HepG2 (cell line): Measurements from ENCODE around the gene KCNA1. TPM values are rescaled to one million over a fixed set of nuclear protein-coding genes. Genes with fewer than 3 reads are reported as not detected.

ENCODE experiments used
- ATAC-seq: fragments of 200-7000 bp; cut with Tn5 transposase; 3 replicates; pipeline ENCODE4 v1.9.1; 2020; ENCODE audit warnings: mild to moderate bottlenecking, moderate library complexity
- BruUV-seq: library from RNA; stranded (reverse); fragments of 400-500 nt; replicated peaks from 2 replicates; lab custom pipeline; 2021; lab: Mats Ljungman, UMichigan
- CTCF ChIA-PET: fragments of 300-600 bp; formaldehyde crosslinking; extraction: SDS; loops from one replicate; lab custom pipeline; 2021; ENCODE audit warnings: low total read pairs, inconsistent platforms, low intra/inter-chr PET ratio; lab: Yijun Ruan, JAX
- POLR2A ChIA-PET: fragments of 350-600 bp; sonication (Branson Sonifier 250); formaldehyde crosslinking; loops from one replicate; lab custom pipeline; 2020; ENCODE audit warnings: antibody characterized with exemption, inconsistent platforms; lab: Yijun Ruan, JAX
- DNase-seq: peaks from one replicate; pipeline ENCODE4 v3.0.0-alpha.2; 2015; ENCODE audit warnings: low spot score
- FAIRE-seq: peaks from 3 replicates; lab custom pipeline; 2011; peaks lifted over from hg19 to GRCh38; lab: Jason Lieb, UNC
- H2AFZ ChIP-seq: one replicate; pipeline ENCODE4 v1.6.1; 2011; ENCODE audit warnings: low read length, inconsistent platforms
- H3K27ac ChIP-seq: fragments of 300-600 bp; 3 replicates; pipeline ENCODE4 v1.8.0; 2011; ENCODE audit warnings: mixed run types, mild to moderate bottlenecking, mixed read lengths, low read length, inconsistent platforms; ENCODE audit not compliant: insufficient read depth; ENCODE audit errors: extremely low read length
- H3K27me3 ChIP-seq, 2 experiments: fragments of 200-600 bp in 1 of 2; 2 replicates in 1 of 2; 3 replicates in 1 of 2; pipeline versions ENCODE4 v1.6.0 to v1.8.0; 2011; ENCODE audit warnings: low read length in 2 of 2, mild to moderate bottlenecking in 2 of 2, moderate library complexity in 2 of 2, inconsistent platforms in 1 of 2; ENCODE audit not compliant: insufficient read depth in 2 of 2, control insufficient read depth in 1 of 2
- H3K36me3 ChIP-seq, 2 experiments: fragments of 200-600 bp in 1 of 2; replicated peaks in 1 of 2; 2 replicates in 1 of 2; 3 replicates in 1 of 2; pipeline versions ENCODE4 v1.5.1 to v1.8.0; 2011; ENCODE audit warnings: low read length in 2 of 2, inconsistent platforms in 1 of 2; ENCODE audit not compliant: insufficient read depth in 2 of 2, control insufficient read depth in 1 of 2
- H3K4me1 ChIP-seq: 2 replicates; pipeline ENCODE4 v1.5.1; 2012; ENCODE audit warnings: low read length, inconsistent platforms; ENCODE audit not compliant: insufficient read depth
- H3K4me2 ChIP-seq: 2 replicates; pipeline ENCODE4 v1.6.0; 2011; ENCODE audit warnings: low read depth, low read length, inconsistent platforms
- H3K4me3 ChIP-seq, 3 experiments: fragments of 200-600 bp in 1 of 3; sonication (generic), shearing (Covaris generic) in 1 of 3; replicated peaks in 1 of 3; 2 replicates each; pipeline ENCODE4 v1.5.1; 2011 to 2016; ENCODE audit warnings: low read length in 3 of 3, inconsistent platforms in 2 of 3, low read depth in 2 of 3, mild to moderate bottlenecking in 2 of 3, control low read depth in 1 of 3, mixed read lengths in 1 of 3; ENCODE audit not compliant: insufficient read depth in 1 of 3
- H3K79me2 ChIP-seq: one replicate; pipeline ENCODE4 v1.6.1; 2011; ENCODE audit warnings: low read length, inconsistent platforms; ENCODE audit not compliant: insufficient read depth
- H3K9ac ChIP-seq: 2 replicates; pipeline ENCODE4 v1.6.0; 2011; ENCODE audit warnings: mild to moderate bottlenecking, low read depth, low read length, inconsistent platforms; ENCODE audit not compliant: insufficient read depth
- H3K9me3 ChIP-seq: 2 replicates; pipeline ENCODE4 v1.5.1; 2012; ENCODE audit warnings: mild to moderate bottlenecking, low read length
- H4K20me1 ChIP-seq: 2 replicates; pipeline ENCODE4 v1.6.0; 2011; ENCODE audit warnings: inconsistent platforms, mild to moderate bottlenecking, low read length, moderate library complexity; ENCODE audit not compliant: insufficient read depth
- CBFB ChIP-seq: sonication (generic); formaldehyde crosslinking; IDR thresholded peaks from 2 replicates; pipeline ENCODE4 v1.4.0; 2020; ENCODE audit warnings: missing genetic modification reagents
- CHD2 ChIP-seq: IDR thresholded peaks from 2 replicates; pipeline ENCODE4 v1.6.1; 2011; ENCODE audit warnings: low read depth, low read length, improper control_type of control experiment
- HCFC1 ChIP-seq: fragments of 150-350 bp; IDR thresholded peaks from 2 replicates; pipeline ENCODE4 v1.6.1; 2014; ENCODE audit warnings: low read depth, low read length
- HMG20A ChIP-seq: IDR thresholded peaks from 2 replicates; pipeline ENCODE4 v1.6.1; 2016; ENCODE audit warnings: borderline replicate concordance
- HNRNPH1 ChIP-seq: fragments of 200-400 bp; formaldehyde crosslinking; optimal IDR thresholded peaks from 2 replicates; pipeline ENCODE3; 2017; ENCODE audit warnings: mild to moderate bottlenecking, low read depth, low read length
- ISL2 ChIP-seq: sonication (generic); formaldehyde crosslinking; IDR thresholded peaks from 2 replicates; pipeline ENCODE4 v1.5.0; 2020; ENCODE audit warnings: missing genetic modification reagents
- MED13 ChIP-seq: sonication (generic); formaldehyde crosslinking; IDR thresholded peaks from 2 replicates; pipeline ENCODE4 v1.5.0; 2020; ENCODE audit warnings: missing genetic modification reagents
- PHF8 ChIP-seq: sonication (generic); formaldehyde crosslinking; IDR thresholded peaks from 2 replicates; pipeline ENCODE4 v1.5.0; 2020; ENCODE audit warnings: missing genetic modification reagents
- ZNF33B ChIP-seq: sonication (generic); formaldehyde crosslinking; IDR thresholded peaks from 2 replicates; pipeline ENCODE4 v1.5.1; 2020; ENCODE audit warnings: mild to moderate bottlenecking, missing genetic modification reagents
- ZNF383 ChIP-seq: sonication (generic); formaldehyde crosslinking; IDR thresholded peaks from 2 replicates; pipeline ENCODE4 v1.4.0; 2020; ENCODE audit warnings: missing genetic modification reagents, mild to moderate bottlenecking, borderline replicate concordance
- ZNF883 ChIP-seq: sonication (generic); formaldehyde crosslinking; IDR thresholded peaks from 2 replicates; pipeline ENCODE4 v1.5.1; 2020; ENCODE audit warnings: mild to moderate bottlenecking, missing genetic modification reagents; ENCODE audit errors: not compliant biosample characterization
- ZSCAN20 ChIP-seq: sonication (generic); formaldehyde crosslinking; IDR thresholded peaks from 2 replicates; pipeline ENCODE4 v1.4.0; 2020; ENCODE audit warnings: missing genetic modification reagents, mild to moderate bottlenecking, borderline replicate concordance
- WGBS: methylation state at CpG from one replicate; pipeline ENCODE4 v1.1.6; 2017; ENCODE audit warnings: low lambda C conversion rate; 5-methylcytosine and 5-hydroxymethylcytosine counted together
- in situ Hi-C: cut with HindIII; loops from 2 replicates; pipeline ENCODE4 v1.10.0; 2017; ENCODE audit warnings: low pct_unique_long_range_greater_than_20kb; ENCODE audit not compliant: extremely low pct_ligation_motif_present
- intact Hi-C: fragments of 100-400 bp; cut with micrococcal nuclease; formaldehyde crosslinking; loops from one replicate; pipeline ENCODE4 v1.10.0; 2022; ENCODE audit not compliant: unreplicated experiment
- polyA plus RNA-seq, 8 experiments: library from polyadenylated mRNA; depleted of rRNA in 3 of 8; stranded (reverse) in 7 of 8; unstranded in 1 of 8; fragments of >200 nt; fragmentation: Illumina TruSeq in 4 of 8; extraction: Trizol in 4 of 8; gene quantifications; 2 replicates each; pipeline versions ENCODE4 v1.2.1 to v1.2.3, GENCODE V29; 2011 to 2016; ENCODE audit warnings: low read depth in 4 of 8, missing spikeins in 1 of 8, mixed read lengths in 1 of 8; ENCODE audit not compliant: insufficient read depth in 1 of 8
- total RNA-seq, 5 experiments: library from RNA; depleted of rRNA; stranded (reverse); fragments of >200 nt; fragmentation: Illumina TruSeq; extraction: Trizol; gene quantifications; 2 replicates each; pipeline ENCODE4 v1.2.3, GENCODE V29; 2016; ENCODE audit warnings: low read depth in 1 of 5

KCNA1 gene
- total and polyA plus RNA-seq, 2 of the 13 experiments (the other 11 are each of a cell fraction or from before 2014, with no cell fraction given): not detected

DNA sequence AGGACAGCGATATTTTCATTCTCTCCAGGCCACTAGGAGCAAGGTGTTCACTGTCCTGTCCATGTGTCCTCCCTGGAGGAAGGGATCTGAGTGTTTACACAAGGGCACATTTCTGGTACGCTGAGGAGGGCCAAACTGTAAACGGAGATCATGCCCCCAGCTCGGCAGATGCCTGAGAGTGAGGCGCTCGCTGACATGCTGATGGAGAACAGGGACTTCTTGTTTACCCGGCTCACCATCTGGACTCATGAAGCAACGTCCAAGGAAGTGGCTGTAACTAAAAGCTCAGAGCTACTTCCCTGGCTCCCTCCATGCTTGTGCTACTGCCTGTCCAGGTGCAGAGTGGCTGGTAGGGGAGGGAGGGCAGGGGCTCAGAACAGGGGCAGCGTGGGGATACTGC is 43.4 kb upstream of the KCNA1 start:
- Histone ChIP-seq H3K4me1 (no peaks in the 10 kb centered on the region), H3K27me3 (peaks cover 0 to 11% of the 10 kb centered on the region in 2 experiments; a peak in 2 of 5 replicates), H3K9me3 (no peaks in the 10 kb centered on the region), H3K27ac (no peak overlapping the region), H3K79me2 (no peaks in the 10 kb centered on the region), H4K20me1 (no peaks in the 10 kb centered on the region), H3K9ac (no peak overlapping the region), H3K36me3 (no peaks in the 10 kb centered on the region), H3K4me3 (no peak overlapping the region)
- in situ Hi-C loops: no loop called here
- DNase-seq: no peak
- CTCF ChIA-PET: no interaction called here
- WGBS: 0% methylated on average over 6 of the region's 9 CpGs
- TF ChIP-seq CHD2 (no peak), ZNF883 (CRISPR knock-in tag) (no peak), ZSCAN20 (CRISPR knock-in tag) (no peak)
- TF ChIP-seq, all 625 proteins: peak for 0
- BruUV-seq: no TSS peak
- FAIRE-seq: no peak
- Histone ChIP-seq H3K4me2 (no peak overlapping the region), H2AFZ (no peak overlapping the region)
- POLR2A ChIA-PET: no interaction called here
- intact Hi-C loops: no loop called here
- no peak for ATAC-seq

DNA sequence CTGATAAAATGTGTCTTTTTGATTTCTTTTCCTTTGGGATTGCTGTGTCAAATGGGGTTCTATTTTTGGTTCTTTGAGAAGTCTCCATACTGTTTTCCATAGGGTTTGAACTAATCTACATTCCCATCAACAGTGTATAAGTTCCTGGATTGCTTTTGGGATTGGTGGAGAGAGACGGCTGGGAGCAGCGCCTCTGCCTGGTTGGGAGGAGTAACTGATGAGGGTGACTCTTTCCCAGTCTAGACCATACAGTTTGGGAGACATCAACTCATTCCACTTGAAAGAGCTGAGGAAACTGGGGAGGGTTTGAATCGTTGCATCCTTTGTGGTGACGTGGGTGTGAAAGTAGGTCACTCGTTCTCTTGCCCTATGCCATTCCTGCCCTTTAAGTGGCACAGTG is 42.3 kb upstream of the KCNA1 start:
- H3K27me3 ChIP-seq: peaks cover 0 to 6% of the 10 kb centered on the region in 2 experiments; a peak in 2 of 5 replicates
- H3K4me2 ChIP-seq: no peak overlapping the region
- ATAC-seq (no peak), DNase-seq (no peak)
- POLR2A ChIA-PET: no interaction called here
- no peak overlapping the region for H3K27ac ChIP-seq
- H2AFZ ChIP-seq: no peak overlapping the region
- no peaks in the 10 kb centered on the region for H4K20me1 ChIP-seq
- no peak for TF ChIP-seq ZNF383 (CRISPR knock-in tag)
- TF ChIP-seq PHF8: no peak
- TF ChIP-seq ZNF33B (CRISPR knock-in tag): no peak
- TF ChIP-seq HNRNPH1: no peak
- TF ChIP-seq HCFC1: no peak
- no peak for TF ChIP-seq ISL2 (CRISPR knock-in tag)
- TF ChIP-seq MED13: no peak
- no peak for TF ChIP-seq HMG20A (CRISPR knock-in tag)
- no peak for TF ChIP-seq CBFB (CRISPR knock-in tag)
- TF ChIP-seq, all 625 proteins: peak for 0
- no peaks in the 10 kb centered on the region for H3K79me2 ChIP-seq
- in situ Hi-C loops: no loop called here
- H3K4me1 ChIP-seq: no peaks in the 10 kb centered on the region
- no peak overlapping the region for H3K9ac ChIP-seq
- no TSS peak for BruUV-seq
- 30% methylated on average over 3 of the region's 5 CpGs for WGBS
- CTCF ChIA-PET: no interaction called here
- H3K9me3 ChIP-seq: no peaks in the 10 kb centered on the region
- no peaks in the 10 kb centered on the region for H3K36me3 ChIP-seq
- intact Hi-C loops: no loop called here
- H3K4me3 ChIP-seq: no peak overlapping the region
- no peak for FAIRE-seq
